Smooth muscle cell (in vitro differentiated cells): ENCODE measurements around the gene OXSR1. TPM values are rescaled to one million over a fixed set of nuclear protein-coding genes. Genes with fewer than 3 reads are reported as not detected.
"Not testable (repeated sequence)": the region's sequence is repeated elsewhere in the genome, so short reads cannot be mapped to it uniquely, and the experiment has no call there.

Experiments used
- DNase-seq: peaks from one replicate; lab custom pipeline; 2025; ENCODE audit not compliant: unreplicated experiment; lab: John Stamatoyannopoulos, UW
- H2AFZ ChIP-seq: fragments of 200-600 bp; sonication (generic); 2 replicates; pipeline ENCODE4 v1.6.0; 2016; ENCODE audit warnings: antibody characterized with exemption, low read depth, mild to moderate bottlenecking
- H3F3A ChIP-seq: fragments of 200-600 bp; sonication (generic); 2 replicates; pipeline ENCODE4 v1.6.0; 2017; ENCODE audit warnings: antibody characterized with exemption, low read depth
- H3K27ac ChIP-seq: fragments of 200-600 bp; sonication (generic); 2 replicates; pipeline ENCODE4 v1.5.1; 2016; ENCODE audit warnings: low read depth, mild to moderate bottlenecking
- H3K27me3 ChIP-seq: fragments of 200-600 bp; sonication (generic); 2 replicates; pipeline ENCODE4 v1.6.1; 2016; ENCODE audit warnings: low read depth, mild to moderate bottlenecking
- H3K36me3 ChIP-seq: fragments of 200-600 bp; sonication (generic); 2 replicates; pipeline ENCODE4 v1.5.1; 2016; ENCODE audit warnings: low read depth
- H3K4me1 ChIP-seq: fragments of 200-600 bp; sonication (generic); 2 replicates; pipeline ENCODE4 v1.5.1; 2016; ENCODE audit warnings: low read depth
- H3K4me2 ChIP-seq: fragments of 200-600 bp; sonication (generic); 2 replicates; pipeline ENCODE4 v1.6.0; 2016; ENCODE audit warnings: mild to moderate bottlenecking
- H3K4me3 ChIP-seq: fragments of 200-600 bp; sonication (generic); 2 replicates; pipeline ENCODE4 v1.5.1; 2016; ENCODE audit warnings: mild to moderate bottlenecking
- H3K79me2 ChIP-seq: fragments of 200-600 bp; sonication (generic); 2 replicates; pipeline ENCODE4 v1.6.0; 2016; ENCODE audit warnings: low read depth, mild to moderate bottlenecking
- H3K9ac ChIP-seq: fragments of 200-600 bp; sonication (generic); 2 replicates; pipeline ENCODE4 v1.6.0; 2016; ENCODE audit warnings: low read depth
- H3K9me3 ChIP-seq: fragments of 200-600 bp; sonication (generic); replicated peaks from 2 replicates; pipeline ENCODE4 v1.5.1; 2016; ENCODE audit warnings: low read depth
- H4K20me1 ChIP-seq: fragments of 200-600 bp; sonication (generic); 2 replicates; pipeline ENCODE4 v1.6.0; 2016; ENCODE audit warnings: low read depth
- WGBS: methylation state at CpG from one replicate; pipeline ENCODE4 v1.1.7; 2016; ENCODE audit warnings: low lambda C conversion rate; 5-methylcytosine and 5-hydroxymethylcytosine counted together
- polyA plus RNA-seq: library from polyadenylated mRNA; unstranded; fragments of >200 nt; fragmentation: Nextera tagmentation; extraction: Ambion mirVana; gene quantifications from 2 replicates; pipeline ENCODE4 v1.2.1, GENCODE V29; 2016
- total RNA-seq: library from RNA; depleted of rRNA; stranded (reverse); fragments of >200 nt; gene quantifications from 2 replicates; pipeline ENCODE4 v1.2.3, GENCODE V29; 2014
- TF ChIP-seq, protein P1 (sequence below): fragments of 200-600 bp; sonication (generic); IDR thresholded peaks from 2 replicates; pipeline ENCODE4 v1.5.1; 2017; ENCODE audit warnings: borderline replicate concordance, mild to moderate bottlenecking, antibody characterized with exemption; ENCODE audit not compliant: insufficient read depth, poor library complexity, severe bottlenecking

Gene OXSR1
- total and polyA plus RNA-seq, 2 experiments from 2014 or later = 11.9 to 50.6 TPM

DNA sequence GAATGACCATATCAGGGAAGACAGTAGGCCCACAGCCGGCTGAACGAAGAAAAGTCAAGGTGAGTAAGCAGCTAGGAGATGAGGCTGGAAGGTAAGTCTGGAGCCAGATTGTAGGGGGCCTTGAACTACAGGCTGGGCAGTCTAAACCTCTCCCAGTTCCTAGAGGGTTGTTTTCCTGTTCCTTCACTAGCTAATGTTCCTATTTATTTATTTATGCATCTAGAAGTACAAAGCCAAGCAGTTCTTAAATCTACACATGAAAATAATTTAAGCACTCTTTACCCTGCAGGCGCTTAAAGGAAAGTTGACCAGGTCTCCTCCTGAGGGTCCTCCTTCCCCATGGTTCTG lies 32.2 kb upstream of the OXSR1 start:
- WGBS = 75% methylated on average over 3 of the region's 3 CpGs
- H3K4me3 ChIP-seq = no peak overlapping the region
- peak overlapping the region; percentile 15 for H3K4me2 ChIP-seq
- no peaks in the 10 kb centered on the region for H3K9me3 ChIP-seq
- peak overlapping the region; percentile 70 for H3K27ac ChIP-seq
- TF ChIP-seq, protein P1, sequence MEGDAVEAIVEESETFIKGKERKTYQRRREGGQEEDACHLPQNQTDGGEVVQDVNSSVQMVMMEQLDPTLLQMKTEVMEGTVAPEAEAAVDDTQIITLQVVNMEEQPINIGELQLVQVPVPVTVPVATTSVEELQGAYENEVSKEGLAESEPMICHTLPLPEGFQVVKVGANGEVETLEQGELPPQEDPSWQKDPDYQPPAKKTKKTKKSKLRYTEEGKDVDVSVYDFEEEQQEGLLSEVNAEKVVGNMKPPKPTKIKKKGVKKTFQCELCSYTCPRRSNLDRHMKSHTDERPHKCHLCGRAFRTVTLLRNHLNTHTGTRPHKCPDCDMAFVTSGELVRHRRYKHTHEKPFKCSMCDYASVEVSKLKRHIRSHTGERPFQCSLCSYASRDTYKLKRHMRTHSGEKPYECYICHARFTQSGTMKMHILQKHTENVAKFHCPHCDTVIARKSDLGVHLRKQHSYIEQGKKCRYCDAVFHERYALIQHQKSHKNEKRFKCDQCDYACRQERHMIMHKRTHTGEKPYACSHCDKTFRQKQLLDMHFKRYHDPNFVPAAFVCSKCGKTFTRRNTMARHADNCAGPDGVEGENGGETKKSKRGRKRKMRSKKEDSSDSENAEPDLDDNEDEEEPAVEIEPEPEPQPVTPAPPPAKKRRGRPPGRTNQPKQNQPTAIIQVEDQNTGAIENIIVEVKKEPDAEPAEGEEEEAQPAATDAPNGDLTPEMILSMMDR = no peak
- peaks cover 19% of the 10 kb centered on the region for H3K4me1 ChIP-seq
- H3F3A ChIP-seq = peaks cover 4% of the 10 kb centered on the region
- H3K27me3 ChIP-seq = no peaks in the 10 kb centered on the region
- DNase-seq = no peak
- no peaks in the 10 kb centered on the region for H3K36me3 ChIP-seq
- H4K20me1 ChIP-seq = peaks cover 59% of the 10 kb centered on the region
- H3K9ac ChIP-seq = peak overlapping the region; percentile 12
- H2AFZ ChIP-seq = no peak overlapping the region
- H3K79me2 ChIP-seq = peaks cover 25% of the 10 kb centered on the region

DNA sequence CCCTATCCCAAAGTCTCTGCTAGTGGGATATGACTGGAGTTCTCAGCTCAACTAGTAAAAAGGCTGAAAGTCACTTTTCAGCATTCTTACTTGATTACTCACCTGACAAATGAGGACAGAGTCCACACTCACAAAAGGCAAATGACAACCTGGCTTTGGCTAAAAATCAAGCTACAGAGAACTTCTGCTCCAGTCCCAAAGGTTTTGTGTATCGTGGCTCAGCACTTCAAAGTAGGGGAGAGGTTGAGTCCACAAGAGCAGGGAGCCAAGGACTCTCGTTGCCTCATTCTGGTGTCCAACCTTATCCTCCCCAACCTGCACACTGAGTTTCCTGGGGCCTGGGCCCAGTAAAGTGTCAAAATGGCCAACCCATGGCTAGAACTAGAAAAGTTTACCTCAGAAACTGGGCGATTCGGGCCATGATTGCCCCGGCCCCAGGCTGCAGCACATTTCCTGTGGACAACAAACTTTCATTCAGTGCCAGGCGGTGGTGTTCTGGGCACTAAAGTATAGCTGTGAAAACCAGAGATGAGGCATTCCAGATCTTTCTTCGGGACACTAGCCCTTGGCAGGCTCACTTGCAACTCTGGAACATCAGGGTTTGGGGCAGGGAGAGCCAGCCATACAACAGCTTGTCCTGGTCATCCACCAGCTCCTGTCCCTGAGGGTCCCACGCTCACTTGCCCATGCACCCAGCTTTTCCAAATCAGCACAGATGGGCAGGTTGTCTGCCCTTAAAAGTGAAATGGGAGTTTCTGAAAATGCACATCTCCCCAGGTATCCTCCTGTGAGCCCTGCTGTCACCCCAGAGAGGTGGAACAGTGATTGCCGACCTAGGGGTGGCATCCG lies 31.6 kb upstream of the OXSR1 start:
- Histone ChIP-seq H2AFZ (no peak overlapping the region), H3K27me3 (no peaks in the 10 kb centered on the region), H3F3A (peaks cover 4% of the 10 kb centered on the region), H3K9ac (peak overlapping the region; percentile 12), H3K4me2 (no peak overlapping the region), H3K4me3 (no peak overlapping the region), H3K27ac (peak overlapping the region; percentile 70), H4K20me1 (peaks cover 59% of the 10 kb centered on the region), H3K9me3 (no peaks in the 10 kb centered on the region), H3K36me3 (no peaks in the 10 kb centered on the region), H3K79me2 (peaks cover 25% of the 10 kb centered on the region), H3K4me1 (peaks cover 19% of the 10 kb centered on the region)
- 84% methylated on average over 10 of the region's 10 CpGs for WGBS
- TF ChIP-seq, protein P1 = no peak
- no peak for DNase-seq

DNA sequence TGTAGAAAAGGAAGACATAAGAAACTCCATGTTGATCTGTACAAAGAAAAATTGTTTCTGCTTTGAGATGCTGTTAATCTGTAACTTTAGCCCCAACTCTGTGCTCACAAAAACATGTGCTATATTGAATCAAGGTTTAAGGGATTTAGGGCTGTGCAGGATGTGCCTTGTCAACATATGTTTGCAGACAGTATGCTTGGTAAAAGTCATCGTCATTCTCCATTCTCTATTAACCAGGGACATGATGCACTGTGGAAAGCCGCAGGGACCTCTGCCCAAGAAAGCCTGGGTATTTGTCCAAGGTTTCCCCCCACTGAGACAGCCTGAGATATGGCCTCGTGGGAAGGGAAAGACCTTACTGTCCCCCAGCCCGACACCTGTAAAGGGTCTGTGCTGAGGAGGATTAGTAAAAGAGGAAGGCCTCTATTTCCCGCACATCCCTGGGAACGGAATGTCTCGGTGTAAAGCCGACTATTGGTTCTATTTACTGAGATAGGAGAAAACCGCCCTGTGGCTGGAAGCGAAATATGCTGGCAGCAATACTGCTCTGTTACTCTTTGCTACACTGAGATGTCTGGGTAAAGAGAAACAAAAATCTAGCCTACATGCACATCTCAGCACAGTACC lies 30.7 kb upstream of the OXSR1 start:
- 96% methylated on average over 10 of the region's 10 CpGs for WGBS
- not testable (repeated sequence) for H3K9me3 ChIP-seq, H3F3A ChIP-seq, H3K9ac ChIP-seq, H3K27ac ChIP-seq, H3K27me3 ChIP-seq, H3K36me3 ChIP-seq, DNase-seq, H2AFZ ChIP-seq, H3K4me2 ChIP-seq
- H3K79me2 ChIP-seq = peaks cover 29% of the 10 kb centered on the region
- peaks cover 26% of the 10 kb centered on the region for H3K4me1 ChIP-seq
- peak overlapping the region; percentile 80 for H3K4me3 ChIP-seq
- H4K20me1 ChIP-seq = peaks cover 59% of the 10 kb centered on the region

DNA sequence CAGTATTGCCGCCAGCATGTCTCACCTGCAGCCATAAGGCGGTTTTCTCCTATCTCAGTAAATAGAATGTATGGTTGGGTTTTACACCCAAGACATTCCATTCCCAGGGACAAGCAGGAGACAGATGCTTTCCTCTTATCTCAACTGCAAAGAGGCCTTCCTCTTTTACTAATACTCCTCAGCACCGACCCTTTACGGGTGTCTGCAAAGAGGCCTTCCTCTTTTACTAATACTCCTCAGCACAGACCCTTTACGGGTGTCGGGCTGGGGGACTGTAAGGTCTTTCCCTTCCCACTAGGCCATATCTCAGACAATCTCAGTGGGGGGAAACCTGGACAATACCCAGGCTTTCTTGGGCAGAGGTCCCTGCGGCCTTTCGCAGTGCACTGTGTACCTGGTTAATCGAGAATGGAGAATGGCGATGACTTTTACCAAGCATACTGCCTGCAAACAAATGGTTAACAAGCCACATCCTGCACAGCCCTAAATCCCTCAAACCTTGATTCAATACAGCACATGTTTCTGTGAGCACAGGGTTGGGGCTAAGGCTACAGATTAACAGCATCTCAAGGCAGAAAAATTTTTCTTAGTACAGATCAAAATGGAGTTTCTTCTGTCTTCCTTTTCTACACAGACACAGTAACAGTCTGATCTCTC lies 29.6 kb upstream of the OXSR1 start:
- Histone ChIP-seq H3K4me3 (peak overlapping the region; percentile 80), H3K4me1 (peaks cover 27% of the 10 kb centered on the region), H3K9ac (peak overlapping the region; percentile 65), H4K20me1 (peaks cover 48% of the 10 kb centered on the region), H3K27ac (peak overlapping the region; percentile 8), H3K79me2 (peaks cover 36% of the 10 kb centered on the region), H3K4me2 (peak overlapping the region; percentile 95), H2AFZ (peak overlapping the region; percentile 88)
- H3F3A ChIP-seq, H3K9me3 ChIP-seq, H3K27me3 ChIP-seq, H3K36me3 ChIP-seq, DNase-seq: not testable (repeated sequence)
- 55% methylated on average over 10 of the region's 10 CpGs for WGBS
